ENCODE data around the gene GNA14.
"Not testable (repeated sequence)": the region's sequence is repeated elsewhere in the genome, so short reads cannot be mapped to it uniquely, and the experiment has no call there.

Gene GNA14

GRCh38 chr9:77587042-77587441, 61.1 kb downstream of the GNA14 start:
- no peak for DNase-seq

- DNase-seq, result no peak
Observed at GRCh38 chr9:77586591-77586990, 61.5 kb downstream of the GNA14 start.

- DNase-seq, result no peak
Observed at GRCh38 chr9:77585335-77585786, 62.8 kb downstream of the GNA14 start.

- not testable (repeated sequence) for DNase-seq
Observed at GRCh38 chr9:77584927-77585326, 63.2 kb downstream of the GNA14 start.

GRCh38 chr9:77582961-77583576, 65.1 kb downstream of the GNA14 start:
- no peak for DNase-seq

GRCh38 chr9:77582525-77582924, 65.6 kb downstream of the GNA14 start:
- no peak for DNase-seq

GRCh38 chr9:77575785-77576184, 72.3 kb downstream of the GNA14 start:
- no peak for DNase-seq

- no peak for DNase-seq
Observed at GRCh38 chr9:77569335-77569734, 78.8 kb downstream of the GNA14 start.

- DNase-seq, result no peak
Observed at GRCh38 chr9:77563174-77563573, 84.9 kb downstream of the GNA14 start.

GRCh38 chr9:77562019-77562748, 85.9 kb downstream of the GNA14 start:
- DNase-seq, result no peak

- no peak for DNase-seq
Observed at GRCh38 chr9:77561331-77562018, 86.6 kb downstream of the GNA14 start.

- DNase-seq, result no peak
Observed at GRCh38 chr9:77556396-77556795, 91.7 kb downstream of the GNA14 start.

GRCh38 chr9:77554586-77555105, 93.5 kb downstream of the GNA14 start:
- DNase-seq, result no peak

- no peak for DNase-seq
Observed at GRCh38 chr9:77547106-77547730, 100.9 kb downstream of the GNA14 start.

GRCh38 chr9:77546376-77546950, 101.7 kb downstream of the GNA14 start:
- no peak for DNase-seq

GRCh38 chr9:77544546-77544945, 103.6 kb downstream of the GNA14 start:
- no peak for DNase-seq

GRCh38 chr9:77543131-77543822, 104.8 kb downstream of the GNA14 start:
- DNase-seq, result no peak

GRCh38 chr9:77541600-77541999, 106.5 kb downstream of the GNA14 start:
- DNase-seq, result no peak

- DNase-seq, result no peak
Observed at GRCh38 chr9:77541055-77541454, 107.1 kb downstream of the GNA14 start.

GRCh38 chr9:77534376-77535057, 113.6 kb downstream of the GNA14 start:
- no peak for DNase-seq

GRCh38 chr9:77533671-77534070, 114.5 kb downstream of the GNA14 start:
- DNase-seq, result no peak

- DNase-seq, result no peak
Observed at GRCh38 chr9:77532607-77533006, 115.5 kb downstream of the GNA14 start.

All from CD4-positive, alpha-beta T cell treated with Interferon alpha-2 for 1 hour (primary cell).